ENCODE data around the gene GZMA.
"Not testable (repeated sequence)": the region's sequence is repeated elsewhere in the genome, so short reads cannot be mapped to it uniquely, and the experiment has no call there.

The GZMA gene

DNA sequence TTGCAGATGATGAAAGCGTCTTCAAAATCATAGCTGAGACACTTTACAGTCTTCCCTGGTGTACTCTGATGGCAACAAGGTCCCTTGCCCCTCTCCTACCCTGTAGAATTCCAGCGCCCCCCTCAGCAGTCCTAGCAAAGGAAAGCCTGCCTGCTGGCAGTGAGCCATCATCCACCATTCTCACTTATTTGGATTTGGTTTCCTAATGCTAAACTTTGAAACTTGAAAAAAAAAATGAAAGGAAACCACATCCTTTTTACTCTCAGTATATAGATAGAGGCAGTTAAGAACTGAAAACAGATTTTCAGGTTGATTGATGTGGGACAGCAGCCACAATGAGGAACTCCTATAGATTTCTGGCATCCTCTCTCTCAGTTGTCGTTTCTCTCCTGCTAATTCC, at the start of gene GZMA:
GZMA (plus strand) TSS at position 299 of the 400 bp plus-strand sequence; CDS start at position 336, 37 bp downstream.
- peak in 1 of 2 donors; percentile 4 for DNase-seq (ENCODE audit: low read depth in 2 of 2)

DNA sequence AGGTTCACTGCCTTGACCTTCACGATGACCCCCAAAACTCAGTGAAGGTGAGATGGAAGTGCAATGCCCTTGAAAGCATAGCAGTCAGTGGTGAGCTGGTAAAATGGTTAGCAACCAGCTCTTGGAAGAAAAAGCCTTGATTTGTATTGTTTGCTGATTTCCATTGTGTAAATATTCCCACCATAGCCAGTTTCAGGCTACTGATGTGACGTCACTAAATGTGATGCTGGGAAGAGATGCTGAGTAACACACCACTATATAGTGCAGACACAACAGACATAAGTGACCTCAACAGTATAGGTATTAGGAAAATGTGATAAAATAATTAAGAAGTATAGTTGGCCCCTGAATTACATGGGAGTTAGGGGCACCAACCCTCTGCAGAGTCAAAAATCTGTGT, 47.3 kb upstream of the GZMA start:
- no peak for DNase-seq (ENCODE audit: low read depth in 2 of 2)

DNA sequence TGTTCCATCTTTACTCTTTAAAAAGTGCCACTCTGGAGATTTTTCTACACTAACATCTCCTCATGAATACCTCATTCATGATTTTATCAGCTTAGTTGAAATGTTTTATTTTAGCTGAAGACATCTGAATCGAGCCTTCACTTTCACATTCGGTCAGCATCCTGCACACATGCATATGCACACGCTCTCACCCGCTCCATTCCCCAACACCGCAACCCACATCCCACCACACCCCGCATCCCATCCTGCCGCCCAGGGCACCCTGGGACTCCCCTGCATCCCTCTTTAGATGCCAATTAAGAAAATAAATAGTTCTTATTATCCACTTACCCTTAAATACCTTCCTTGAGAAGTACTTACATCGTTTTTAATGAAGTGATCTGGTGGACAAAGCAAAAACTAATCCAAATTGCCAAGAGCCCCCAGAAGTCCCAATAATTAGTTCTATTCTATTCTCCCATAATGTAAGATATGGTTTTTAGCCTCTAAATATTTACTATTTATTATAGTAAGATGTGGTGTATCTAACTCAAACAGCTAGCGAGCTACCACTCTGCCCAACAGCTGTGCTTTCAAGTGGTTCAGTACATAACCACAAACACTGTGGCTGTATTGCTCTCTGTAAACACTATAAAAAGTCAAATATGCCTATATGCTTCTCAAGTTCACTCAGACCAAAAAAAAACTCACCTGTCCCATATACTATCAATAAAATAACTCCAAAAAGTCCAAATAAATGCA, 40.2 kb upstream of the GZMA start:
- DNase-seq (ENCODE audit: low read depth in 2 of 2), result peak; percentile 37 to 50

DNA sequence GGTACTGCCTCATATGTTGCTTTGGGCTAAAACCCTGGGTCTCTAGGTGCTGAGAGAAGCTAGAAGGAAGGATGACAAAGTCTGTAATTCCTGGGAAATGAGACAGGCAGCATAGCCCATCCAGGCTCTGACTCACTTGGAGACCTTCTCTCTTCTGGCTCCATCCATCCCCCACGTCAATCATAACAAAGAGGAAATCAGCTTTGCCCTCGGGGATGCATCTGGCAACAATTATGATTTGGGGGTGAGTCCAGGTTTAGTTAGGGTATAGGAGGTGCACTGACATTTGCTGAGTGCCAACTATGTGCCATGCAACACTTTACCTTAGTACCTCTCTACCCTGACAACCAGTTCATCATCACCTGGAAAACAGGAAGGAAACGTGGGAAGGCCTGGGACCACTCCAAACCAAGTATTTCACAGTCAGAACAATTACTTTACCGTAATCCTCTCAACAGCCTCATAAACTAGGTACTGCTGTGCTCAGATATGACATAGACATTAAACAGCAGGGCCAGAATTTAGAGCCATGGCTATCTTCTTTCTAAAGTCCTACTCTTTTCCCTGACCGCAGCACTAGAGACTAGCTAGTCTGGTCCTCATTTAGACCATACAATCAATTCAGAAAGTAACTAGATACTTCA, 39.1 kb upstream of the GZMA start:
- DNase-seq (ENCODE audit: low read depth in 2 of 2), result no peak

DNA sequence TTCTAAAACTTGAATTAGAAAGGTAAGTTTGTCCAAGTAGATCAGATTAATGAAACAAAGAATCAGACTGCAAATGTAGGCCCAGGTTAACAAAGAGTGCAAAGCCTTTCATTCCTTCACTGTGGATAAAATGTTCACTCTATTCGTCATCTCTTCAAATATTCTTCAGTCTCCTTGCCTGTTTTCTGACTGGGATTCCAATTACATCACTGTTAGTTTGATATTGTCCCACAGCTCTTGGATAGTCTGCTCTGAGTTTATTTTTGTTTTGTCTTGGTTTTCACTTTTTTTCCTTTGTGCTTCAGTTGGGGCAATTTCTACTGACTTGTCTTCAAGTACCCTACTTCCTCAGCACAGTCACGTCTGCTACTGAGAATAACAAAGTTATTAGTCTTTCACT, 38.5 kb upstream of the GZMA start:
- DNase-seq (ENCODE audit: low read depth in 2 of 2), result no peak

DNA sequence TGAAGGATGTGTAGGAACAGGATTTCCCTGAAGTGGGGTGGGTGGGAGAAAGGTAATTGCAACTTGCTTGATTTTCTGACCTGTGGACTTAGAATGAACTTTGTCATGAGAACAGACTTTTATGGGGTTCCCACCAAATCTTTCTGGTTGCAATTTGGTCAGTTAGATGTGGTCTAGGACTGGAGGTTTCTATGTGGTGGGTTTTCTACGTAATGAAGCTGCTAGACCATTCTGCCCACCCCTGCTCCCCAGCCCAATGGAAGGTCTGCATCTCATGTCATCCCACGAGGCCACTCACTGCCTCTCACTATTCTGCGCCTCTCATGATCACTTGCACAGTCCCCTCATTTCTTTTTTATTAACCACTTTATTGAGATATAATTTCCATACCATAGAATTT, 37.9 kb upstream of the GZMA start:
- no peak for DNase-seq (ENCODE audit: low read depth in 2 of 2)

DNA sequence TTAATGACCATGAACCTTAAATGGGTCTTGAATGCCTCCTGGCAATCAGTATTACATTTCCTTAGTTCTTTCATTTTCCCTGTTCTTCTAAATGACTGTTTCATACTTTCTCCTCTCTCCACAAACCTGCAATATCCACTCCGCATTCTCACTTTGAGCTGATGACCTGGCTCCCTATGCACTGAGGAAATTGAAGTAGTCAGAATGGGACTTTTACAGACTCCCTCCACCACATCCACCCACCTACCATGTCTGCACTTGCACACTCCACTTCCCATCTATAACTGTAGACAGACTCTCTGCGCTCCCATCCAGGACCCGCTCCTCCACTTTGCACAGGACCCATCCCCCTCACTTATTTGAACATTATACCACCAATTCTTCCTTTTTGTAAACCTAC, 36.2 kb upstream of the GZMA start:
- no peak for DNase-seq (ENCODE audit: low read depth in 2 of 2)

DNA sequence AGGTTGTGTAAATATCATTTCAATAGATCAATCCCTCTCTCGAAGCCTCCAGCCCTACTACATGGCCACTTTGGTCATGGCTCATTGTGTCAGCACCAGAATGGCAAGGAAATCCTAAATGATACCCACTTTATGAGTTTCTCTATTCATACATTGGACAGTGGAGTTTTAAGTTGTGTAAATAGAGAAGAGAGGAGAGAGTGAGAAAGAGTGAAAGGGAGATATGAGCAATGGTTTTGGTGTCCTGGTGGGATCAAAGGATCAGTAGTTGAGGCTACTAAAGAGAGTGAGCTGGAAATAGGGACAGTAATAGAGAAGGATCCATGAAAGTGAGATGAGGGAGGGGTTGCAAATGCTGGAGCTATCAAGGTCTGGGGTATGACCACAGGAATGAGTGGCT, 31.5 kb upstream of the GZMA start:
- DNase-seq (ENCODE audit: low read depth in 2 of 2), result no peak

DNA sequence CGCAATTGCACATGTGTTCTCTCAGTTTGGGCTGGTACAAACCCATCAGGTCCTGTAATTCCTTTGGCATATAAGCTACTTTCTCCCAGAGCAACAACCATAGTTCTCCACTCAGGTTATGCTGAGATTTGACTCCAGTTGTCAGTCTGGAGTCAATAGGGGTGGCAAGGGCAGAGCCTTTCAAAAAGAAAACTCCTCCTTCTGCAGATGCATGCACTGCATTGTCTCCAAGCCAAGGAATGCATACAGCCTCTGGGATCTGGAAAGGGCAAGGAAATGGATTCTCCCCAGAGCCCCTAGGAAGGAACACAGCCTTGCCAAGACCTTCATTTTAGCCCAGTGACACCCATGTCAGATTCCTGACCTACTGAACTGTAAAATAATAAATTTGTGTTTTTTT, 31.0 kb upstream of the GZMA start:
- no peak for DNase-seq (ENCODE audit: low read depth in 2 of 2)

DNA sequence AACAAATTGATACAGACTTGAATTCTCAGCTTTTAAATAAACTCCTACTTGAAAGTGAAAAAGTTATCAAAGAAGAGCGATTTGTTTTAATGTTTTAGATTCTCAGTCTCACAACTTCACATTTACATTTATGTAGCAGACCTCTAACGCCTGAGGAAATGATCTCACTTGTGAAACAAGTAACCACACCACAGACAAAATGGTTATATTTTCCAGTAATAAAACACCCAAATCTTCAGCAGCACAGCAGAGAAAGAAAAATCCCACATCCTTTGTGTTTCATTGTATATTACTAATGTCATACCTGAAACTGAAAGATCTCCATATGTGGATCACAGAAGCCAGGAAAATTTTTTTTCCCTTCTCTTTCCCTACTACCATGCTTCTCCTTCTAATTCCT, 29.8 kb upstream of the GZMA start:
- no peak for DNase-seq (ENCODE audit: low read depth in 2 of 2)

DNA sequence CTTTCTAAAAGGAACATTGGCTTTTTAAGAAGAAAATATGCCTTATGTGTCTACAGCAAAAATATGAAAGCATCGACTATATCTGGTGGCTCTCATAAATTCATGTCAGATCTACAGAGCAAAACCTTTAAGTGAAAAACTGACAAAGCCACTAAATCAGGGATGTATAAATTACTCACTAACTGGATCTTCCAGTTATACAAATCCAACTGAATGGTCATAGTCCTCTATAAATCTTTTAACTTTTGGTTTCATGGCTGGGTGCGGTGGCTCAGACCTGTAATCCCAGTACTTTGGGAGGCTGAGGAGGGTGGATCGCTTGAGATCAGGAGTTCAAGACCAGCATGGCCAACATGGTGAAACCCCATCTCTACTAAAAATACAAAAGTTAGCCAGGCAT, 29.2 kb upstream of the GZMA start:
- DNase-seq (ENCODE audit: low read depth in 2 of 2), result no peak

DNA sequence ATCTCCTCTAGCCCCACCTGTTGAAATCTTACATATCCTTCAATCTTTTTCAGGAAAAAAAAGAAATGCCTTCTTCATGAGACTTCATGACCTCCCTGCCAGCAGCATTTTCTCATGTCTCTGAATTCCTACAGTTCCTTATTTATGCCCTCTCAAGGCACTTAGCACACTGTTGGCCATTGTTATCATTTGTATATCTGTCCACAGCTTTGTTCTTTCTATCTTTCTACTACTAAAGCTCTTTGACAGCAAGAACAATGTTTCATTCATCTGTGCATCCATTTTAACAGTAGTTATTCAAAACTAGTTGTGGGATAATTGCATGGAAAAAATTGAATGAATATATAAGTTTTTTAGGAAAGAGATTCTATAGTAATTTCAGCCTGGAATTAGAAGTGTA, 20.9 kb upstream of the GZMA start:
- DNase-seq (ENCODE audit: low read depth in 2 of 2), result no peak

DNA sequence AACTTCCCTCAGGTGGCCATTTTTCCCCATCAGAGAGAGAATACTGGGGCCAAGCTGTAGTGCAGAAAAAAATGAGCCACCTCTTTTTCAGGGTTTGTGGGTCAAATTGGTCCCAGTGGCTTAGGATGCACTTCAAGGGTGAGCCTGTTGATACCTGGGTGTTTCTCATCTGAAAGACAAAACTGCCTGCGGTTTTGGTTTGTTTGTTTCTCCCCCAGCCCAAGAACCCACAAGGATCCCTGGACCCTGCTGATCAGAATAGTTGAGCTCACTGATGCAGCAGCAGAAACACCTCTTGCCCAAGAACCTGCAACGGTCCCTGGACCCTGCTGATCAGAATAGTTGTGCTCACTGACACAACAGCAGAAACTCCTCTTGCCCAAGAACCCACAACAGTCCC, 13.1 kb upstream of the GZMA start:
- not testable (repeated sequence) for DNase-seq (ENCODE audit: low read depth in 2 of 2)

DNA sequence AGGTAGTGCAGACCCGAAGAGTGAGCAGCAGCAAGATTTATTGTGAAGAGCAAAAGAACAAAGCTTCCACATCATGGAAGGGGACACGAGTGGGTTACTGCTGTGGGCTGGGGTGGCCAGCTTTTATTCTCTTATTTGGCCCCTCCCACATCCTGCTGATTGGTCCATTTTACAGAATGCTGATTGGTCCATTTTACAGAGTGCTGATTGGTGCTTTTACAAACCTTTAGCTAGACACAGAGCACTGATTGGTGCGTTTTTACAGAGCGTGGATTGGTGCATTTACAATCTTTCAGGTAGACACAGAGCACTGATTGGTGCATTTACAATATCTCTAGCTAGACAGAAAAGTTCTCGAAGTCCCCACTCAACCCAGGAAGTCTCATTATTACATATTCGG, 11.4 kb upstream of the GZMA start:
- not testable (repeated sequence) for DNase-seq (ENCODE audit: low read depth in 2 of 2)

DNA sequence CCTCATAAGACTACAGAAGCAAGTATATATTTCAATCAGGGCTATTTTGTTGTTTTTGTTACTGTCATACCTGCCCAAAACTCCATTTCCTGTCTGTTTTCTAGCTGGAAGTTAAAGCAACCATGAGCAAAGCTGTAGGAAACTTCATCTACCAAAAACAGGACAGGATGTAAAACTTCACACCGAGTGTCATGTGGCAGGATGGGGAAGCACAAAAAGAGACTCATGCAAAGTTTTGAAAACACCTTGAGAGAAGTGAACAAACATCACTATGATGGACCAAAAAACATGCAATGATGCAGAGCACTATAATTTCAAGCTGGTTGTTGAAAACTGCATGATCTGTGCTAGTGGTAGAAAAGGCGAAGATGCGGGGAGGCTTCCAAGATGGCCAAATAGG, 6.3 kb upstream of the GZMA start:
- DNase-seq (ENCODE audit: low read depth in 2 of 2), result no peak

DNA sequence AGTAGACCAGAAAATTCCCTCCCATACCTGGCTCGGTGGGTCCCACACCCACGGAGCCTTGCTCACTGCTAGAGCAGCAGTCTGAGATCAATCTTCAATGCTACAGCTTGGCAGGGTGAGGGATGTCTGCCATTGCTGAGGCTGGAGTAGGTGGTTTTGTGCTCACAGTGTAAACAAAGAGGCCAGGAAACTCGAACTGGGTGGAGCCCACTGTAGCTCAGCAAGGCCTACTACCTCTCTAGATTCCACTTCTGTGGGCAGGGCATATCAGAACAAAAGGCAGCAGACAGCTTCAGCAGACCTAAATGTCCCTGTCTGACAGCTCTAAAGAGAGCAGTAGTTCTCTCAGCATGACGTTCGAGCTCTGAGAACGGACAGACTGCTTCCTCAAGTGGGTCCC, 5.6 kb upstream of the GZMA start:
- no peak for DNase-seq (ENCODE audit: low read depth in 2 of 2)

DNA sequence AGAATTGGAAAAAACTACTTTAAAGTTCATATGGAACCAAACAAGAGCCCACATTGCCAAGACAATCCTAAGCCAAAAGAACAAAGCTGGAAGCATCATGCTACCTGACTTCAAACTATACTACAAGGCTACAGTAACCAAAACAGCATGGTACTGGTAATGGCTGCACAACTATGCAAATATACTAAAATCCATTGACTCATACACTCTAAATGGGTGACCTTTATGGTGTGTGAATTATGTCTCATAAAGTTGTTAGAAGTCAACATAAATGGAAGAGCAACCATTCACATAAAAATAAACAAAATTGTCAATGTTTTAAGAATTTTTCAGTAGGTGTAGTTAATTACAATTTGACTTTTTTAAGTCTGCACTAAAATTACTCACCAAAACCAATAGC, 1.3 kb upstream of the GZMA start:
- not testable (repeated sequence) for DNase-seq (ENCODE audit: low read depth in 2 of 2)

DNA sequence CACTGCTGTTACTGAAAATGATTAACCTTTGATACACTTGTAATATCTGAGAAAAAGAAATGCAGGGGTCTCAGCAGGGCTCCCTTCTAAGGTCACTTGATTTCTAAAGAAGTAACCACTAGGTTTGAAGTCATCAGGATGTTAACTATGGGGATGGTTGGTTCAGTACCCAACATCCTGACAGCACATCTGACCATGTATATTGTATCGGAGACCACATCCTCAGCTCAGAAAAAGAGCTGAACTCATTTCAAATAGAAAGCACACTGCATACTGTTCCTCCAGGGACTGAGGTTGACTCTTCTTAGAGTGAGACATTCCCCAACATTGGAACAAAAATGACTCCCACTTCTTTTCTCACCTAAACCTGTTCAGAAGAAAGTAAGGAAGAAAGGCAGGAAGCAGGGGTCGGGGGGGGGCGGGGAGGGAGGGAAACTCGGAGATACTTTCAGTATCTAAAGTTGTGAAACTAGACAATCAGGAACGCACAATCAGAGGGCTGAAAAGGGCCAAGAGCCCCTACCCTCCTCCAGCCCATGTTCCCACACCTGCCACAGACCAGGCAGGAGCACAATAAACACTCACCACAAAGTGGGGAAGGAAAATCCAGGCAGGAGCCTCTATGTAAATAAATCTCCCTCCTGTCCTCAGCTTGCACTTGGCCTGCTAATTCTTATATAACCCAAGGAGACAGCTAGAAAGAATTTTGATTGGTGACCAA, 730 bp upstream of the GZMA start:
- DNase-seq (ENCODE audit: low read depth in 2 of 2), result no peak

DNA sequence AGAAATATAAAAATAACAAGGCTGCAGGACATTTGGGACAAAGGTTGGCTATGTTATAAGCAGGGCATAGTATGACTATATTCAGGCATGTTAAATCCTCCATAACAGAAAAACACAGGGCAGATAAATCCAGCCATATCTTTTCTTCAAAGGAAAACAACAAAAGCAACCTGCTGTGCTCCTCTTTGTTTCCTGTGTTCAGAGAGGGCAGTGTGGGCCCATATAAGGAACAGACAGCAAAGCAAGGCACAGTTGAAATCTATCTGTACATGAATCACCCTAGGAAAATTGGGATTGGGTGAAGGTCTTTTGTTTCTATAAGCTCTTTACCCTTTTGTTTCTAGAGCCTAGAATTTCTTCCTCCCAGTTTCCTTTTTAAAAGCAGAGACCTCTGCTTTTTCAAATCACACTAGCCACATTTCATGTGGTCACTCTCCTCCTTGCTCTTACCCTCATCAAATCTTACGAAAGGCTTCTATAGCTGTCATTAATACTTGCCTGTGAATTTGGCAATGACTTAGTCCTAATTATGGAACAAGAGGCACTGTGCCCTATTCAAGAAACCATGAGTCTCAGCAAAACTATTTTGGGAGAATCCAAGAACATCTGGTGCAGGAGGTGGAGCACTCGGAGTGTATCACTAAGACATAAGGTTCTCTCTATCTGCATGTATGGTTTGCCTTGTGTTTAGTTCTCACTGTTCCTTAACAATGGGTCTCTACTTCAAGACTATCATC, 1.8 kb downstream of the GZMA start:
- no peak for DNase-seq (ENCODE audit: low read depth in 2 of 2)

DNA sequence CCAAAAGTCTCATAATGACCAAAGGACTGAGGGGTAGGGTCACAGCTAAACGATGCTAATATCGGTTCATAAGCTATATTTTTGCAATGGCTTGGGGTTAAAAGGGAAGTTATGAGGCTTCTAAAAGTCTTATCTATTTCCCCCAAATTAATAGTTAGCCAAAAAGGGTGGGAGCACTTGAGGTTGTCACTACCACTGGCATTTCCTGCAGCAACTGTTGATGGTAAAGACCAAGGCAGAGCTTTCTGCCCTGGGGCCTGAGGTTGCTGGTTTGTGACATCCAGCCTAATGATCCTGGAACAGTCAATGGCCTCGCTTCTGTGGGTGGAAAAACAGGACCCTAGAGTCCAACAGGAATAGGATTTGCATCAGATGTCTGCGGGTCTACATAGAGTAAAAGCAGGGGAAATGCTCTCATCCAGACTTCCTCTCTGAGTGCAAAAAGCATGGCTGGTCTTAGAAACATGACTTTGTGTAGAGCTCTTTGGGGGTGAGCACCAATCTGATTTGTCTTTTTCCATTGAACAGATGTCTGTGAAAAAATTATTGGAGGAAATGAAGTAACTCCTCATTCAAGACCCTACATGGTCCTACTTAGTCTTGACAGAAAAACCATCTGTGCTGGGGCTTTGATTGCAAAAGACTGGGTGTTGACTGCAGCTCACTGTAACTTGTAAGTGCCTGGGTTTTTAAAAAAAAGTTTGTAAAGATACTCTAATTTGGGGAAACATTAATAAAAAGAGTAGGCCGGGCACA, 2.7 kb downstream of the GZMA start:
- no peak for DNase-seq (ENCODE audit: low read depth in 2 of 2)

DNA sequence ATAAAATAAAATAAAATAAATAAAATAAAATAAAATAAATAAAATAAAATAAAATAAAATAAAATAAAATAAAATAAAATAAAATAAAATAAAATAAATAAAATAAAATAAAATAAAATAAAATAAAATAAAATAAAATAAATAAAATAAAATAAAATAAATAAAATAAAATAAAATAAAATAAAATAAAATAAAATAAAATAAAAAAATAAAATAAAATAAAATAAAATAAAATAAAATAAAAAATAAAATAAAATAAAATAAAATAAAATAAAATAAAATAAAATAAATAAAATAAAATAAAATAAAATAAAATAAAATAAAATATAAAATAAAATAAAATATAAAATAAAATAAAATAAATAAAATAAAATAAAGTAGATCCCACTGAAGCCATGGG, 3.5 kb downstream of the GZMA start:
- DNase-seq (ENCODE audit: low read depth in 2 of 2), result not testable (repeated sequence)

DNA sequence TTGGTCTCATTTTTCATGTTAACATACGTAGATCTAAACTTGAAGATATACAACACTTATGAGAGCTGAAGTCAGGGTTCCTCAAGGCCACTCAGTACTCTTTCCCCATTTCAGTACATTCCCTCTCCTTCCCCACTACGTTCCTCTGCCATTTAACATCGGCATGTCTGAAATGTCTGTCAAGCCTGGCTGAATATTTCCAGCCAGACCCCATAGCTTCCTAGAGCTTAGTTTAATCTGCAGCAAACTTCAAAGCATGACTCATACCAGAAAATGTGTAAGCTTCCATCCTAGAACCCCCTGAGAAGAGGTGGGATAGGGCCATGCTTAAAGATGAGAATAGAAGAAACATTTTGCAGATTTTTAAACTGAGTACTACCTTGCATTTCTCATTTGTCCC, 6.2 kb downstream of the GZMA start:
- DNase-seq (ENCODE audit: low read depth in 2 of 2), result no peak

Measured in stimulated activated CD8-positive, alpha-beta memory T cell treated with anti-CD3 and anti-CD28 coated beads, Interleukin-15, amount 100 ng/mL, for 48 hours (primary cell).